Amniotic stem cell (primary cell): ENCODE data around the gene COX8A.
"Not testable (repeated sequence)": the region's sequence is repeated elsewhere in the genome, so short reads cannot be mapped to it uniquely, and the experiment has no call there.

Experiments
- DNase-seq: peaks from one replicate; lab custom pipeline; 2025; lab: John Stamatoyannopoulos, UW

COX8A gene, protein sequence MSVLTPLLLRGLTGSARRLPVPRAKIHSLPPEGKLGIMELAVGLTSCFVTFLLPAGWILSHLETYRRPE

DNA sequence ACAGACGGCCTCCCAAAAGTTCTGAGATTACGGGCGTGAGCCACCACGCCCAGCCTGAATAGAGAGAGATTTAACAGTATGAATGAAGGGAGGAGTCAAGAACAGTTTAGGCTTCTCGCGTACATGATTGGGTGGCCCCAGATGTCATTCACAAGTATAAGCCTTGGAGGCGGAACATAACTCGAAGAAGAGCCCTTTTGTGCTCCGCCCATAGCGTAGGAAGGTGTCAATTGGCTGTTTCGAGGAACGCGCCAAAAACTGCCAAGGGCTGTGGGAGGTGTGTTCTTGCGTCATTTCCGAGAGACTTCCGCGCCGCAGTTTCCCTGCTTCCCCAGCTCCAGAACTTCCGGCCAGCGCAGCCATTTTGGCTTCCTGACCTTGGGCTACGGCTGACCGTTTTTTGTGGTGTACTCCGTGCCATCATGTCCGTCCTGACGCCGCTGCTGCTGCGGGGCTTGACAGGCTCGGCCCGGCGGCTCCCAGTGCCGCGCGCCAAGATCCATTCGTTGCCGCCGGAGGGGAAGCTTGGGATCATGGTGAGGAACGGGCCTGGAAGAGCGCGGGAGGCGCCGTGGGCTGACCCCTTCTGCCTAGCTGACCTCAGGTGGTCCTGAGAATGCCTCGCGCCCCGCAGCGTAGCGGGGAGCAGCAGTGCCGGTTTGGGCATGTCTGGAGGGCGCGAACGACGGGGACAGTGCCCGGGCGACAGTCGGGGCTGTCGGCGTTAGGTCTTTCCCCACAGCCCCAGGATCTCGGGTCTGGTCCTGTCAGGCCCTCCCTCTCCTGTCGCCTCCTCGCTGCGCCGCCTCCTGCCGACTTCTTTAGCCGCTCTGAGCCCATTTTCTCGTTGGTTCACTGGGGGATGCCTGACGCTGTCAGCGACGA is at the start of gene COX8A:
Gene COX8A (plus strand): TSS at position 362 of the 885 bp plus-strand sequence. CDS start 61 bp downstream, at position 423.
- DNase-seq = peak; percentile 100

DNA sequence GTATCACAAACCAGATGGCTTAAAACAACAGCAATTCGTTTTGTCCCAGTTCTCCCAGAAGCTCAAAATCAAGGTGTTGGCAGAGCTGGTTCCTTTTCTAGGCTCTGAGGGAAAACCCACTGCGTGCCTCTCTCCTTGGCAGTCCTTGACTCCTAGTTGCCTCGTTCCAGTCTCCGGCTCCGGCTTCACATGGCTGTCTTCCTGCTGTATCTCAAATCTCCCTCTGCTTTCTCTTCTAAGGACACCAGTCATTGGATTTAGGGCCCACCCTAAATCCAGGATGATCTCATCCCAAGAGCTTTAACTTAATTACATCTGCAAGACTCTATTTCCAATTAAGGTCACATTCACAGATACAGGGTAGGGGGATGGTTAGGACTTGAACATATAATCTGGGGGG is 44.8 kb upstream of the COX8A start:
- no peak for DNase-seq

DNA sequence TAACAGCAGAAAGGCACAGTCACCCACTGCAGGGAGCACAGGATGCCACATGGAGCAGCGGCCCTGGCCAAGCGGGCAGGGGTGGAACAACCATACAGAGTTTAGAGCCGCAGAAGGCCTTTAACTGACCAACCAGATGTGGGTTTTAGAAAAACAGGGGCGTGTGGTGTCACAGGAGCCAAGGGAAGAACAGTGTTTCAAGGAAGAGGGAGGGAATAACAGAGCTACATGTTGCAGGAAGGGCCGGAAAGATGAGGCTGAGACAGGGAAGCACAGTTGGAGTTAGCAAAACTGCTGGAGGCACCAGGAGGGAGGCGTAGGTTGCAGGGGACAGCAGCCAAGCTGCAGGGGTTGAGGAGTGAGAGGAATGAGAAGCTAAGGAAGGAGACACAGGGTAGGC is 43.4 kb upstream of the COX8A start:
- no peak for DNase-seq

DNA sequence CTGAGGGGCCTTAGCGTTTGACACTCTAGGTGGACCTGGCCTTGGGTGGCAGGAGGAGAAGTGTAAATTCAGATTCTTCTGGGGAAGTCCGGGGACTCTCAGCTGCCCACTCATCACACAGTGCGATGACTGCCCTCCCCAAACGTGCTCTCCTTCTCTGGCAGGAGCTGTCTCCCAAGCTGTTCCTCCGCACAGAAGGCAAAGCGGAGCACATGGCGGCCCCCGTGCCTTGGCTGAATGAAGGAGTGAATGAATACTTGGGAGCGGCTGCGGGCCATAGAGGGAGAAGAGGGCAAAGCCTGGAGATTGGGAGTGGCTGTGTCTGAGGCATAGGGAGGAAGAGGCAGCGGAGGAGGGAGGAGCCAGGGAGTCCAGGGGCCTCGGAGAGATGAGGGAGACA is 42.5 kb upstream of the COX8A start:
- no peak for DNase-seq

DNA sequence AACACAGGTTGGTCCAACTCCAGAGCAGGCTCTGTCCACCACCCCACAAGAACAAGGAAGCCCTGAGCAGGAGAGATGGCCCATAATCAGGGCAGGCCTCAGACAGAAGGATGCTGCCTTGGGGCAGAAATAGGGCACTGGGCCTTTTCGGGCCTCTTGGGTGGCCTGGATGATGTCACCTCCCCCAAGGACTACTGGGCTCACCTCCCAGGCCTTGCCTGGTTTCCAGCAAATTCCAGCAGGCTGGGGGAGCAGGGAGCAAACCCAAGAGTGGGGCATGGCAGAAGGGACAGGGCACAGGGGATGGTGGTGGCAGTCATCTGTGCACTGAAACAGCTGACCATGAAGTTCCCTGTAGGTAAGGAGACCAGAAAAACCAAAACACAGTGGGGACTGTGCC is 41.0 kb upstream of the COX8A start:
- no peak for DNase-seq

DNA sequence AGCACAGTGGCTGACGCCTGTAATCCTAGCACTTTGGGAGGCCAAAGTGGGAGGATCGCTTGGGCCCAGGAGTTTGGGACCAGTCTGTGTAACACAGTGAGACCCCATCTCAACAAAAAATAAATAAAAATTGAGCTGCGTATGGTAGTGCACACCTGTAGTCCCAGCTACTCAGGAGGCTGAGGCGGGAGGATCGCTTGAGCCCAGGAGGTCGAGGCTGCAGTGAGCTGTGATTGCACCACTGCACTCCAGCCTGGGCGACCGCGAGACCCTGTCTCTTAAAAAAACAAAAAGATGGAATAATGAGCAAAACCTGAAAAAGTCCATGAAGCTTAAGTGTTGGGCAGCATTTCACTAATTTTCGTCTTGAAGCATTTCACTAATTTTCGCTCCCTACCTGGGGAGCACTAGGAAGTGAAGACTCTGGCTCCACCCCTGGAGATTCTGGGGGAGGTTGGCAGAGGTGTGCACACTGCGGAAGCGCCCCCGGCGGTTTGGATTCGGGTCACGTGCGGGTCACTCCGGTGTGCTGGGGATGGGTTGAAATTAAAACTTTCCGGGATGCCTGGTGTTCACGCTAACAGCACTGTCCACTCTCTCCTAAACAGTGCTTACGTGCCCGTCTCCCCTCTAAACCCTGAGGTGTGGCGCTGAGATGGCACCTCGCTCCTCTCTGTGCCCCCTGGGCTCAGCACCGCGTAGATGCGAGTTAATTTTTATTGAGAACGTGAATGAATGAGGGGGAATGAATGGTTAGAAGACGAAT is 36.5 kb upstream of the COX8A start:
- DNase-seq = no peak

DNA sequence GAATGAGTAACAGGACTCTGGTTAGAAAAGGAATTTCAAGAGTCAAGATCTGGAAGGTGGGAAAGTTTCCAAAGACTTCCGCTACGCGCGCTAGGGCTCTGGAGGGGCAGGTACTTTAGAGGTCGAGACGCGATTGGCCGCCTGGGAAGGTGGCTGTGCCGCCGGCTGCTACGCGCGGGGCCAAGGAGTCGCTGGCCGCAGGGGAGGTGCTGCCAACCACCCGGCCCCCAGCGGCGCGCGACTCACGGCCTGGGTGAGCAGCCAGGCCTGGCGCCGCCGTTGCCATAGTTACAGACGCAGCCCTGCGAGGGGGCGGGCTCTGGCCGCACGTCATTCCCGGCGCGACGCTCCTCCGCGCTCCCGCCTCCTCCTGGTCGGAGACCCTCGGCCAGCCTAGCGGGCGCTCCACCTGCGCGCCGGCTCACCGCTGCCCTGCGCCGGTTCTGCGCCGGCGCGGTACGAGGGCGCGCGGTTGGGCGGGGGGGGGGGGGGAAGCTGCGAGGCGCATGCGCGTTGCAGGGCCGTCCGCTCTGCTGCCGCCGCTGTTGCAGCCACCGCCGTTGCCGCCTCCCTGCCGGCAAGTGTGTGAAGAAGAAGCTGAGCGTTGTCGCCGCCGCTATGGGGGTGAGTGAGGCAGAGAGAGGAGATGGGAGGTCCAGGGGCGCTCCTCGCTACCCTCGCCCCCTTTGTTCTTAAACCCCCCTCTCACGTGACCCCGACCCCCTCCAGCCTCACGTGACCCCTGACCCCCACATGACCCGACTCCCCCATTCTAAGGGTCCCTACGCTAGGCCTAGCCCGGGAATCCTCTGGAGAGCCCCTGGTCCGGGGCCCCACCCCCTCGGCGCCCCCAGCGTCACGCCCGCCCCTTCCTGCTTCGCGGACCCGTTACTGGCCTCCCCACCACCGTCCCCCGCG is 35.7 kb upstream of the COX8A start, which contains the start of gene NAA40:
Gene NAA40 (plus strand): TSS at position 524 of the 918 bp plus-strand sequence. CDS start 95 bp downstream, at position 619.
- peak; percentile 77 for DNase-seq

DNA sequence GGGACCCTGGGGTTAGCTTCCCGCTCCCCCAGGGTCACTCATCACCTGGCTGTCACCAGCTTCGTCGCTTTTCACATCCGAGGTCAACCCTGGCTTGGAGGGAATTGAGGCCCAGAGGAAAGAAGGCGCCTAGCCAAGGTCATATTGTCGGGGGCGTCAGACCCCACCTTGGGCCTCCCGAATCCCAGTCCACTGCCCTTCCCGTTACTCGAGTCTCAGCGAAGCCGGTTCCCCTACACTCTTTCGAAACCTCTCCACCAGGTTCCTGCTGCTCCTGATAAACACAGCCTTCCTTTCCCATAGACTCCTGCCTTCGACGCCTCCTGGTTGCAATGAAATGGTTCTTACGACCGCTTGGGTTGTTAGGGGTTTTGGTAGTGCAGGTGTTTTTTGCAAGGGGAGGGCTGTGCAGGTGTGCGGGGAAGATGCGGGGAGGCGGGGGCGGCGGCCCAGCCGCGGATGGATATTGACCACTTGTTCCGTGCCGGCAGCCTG is 35.0 kb upstream of the COX8A start:
- DNase-seq = no peak

DNA sequence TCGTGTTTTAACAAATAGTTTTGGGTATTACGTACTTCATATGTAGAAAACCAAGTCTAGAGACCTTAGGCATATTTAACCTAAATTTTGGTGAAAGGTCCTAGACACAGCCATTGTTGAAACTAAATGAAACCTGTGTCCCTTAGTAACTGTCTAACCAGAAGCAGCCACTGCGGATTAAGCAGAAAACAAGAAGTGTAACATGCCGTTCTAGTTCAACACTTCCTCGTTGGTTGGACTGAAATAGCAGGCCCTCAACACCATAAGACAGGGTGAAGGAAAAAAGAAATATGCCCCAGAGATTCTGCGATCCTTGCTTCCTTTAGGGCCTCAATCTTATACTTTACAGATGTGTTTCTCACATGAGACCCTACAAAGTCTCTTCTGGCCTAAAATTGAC is 33.6 kb upstream of the COX8A start:
- DNase-seq = no peak

DNA sequence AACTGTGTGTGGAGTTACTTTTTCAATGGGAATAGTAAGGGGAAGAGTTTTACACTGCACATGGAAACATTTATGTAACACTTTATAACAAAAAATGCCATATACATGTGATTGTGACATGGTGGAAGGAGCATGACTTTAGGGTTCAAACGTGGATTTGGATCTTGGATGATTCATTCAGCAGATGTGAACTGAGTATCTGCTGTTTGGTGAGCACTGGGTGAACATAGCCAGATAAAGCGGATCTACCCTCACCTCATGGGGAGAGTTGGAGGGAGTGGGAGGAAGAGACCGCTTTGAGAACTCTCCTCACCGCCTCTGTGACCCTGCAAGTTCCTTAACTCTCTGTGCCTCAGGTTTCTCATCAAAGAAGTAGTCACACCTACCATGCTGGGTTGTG is 32.5 kb upstream of the COX8A start:
- DNase-seq = no peak

DNA sequence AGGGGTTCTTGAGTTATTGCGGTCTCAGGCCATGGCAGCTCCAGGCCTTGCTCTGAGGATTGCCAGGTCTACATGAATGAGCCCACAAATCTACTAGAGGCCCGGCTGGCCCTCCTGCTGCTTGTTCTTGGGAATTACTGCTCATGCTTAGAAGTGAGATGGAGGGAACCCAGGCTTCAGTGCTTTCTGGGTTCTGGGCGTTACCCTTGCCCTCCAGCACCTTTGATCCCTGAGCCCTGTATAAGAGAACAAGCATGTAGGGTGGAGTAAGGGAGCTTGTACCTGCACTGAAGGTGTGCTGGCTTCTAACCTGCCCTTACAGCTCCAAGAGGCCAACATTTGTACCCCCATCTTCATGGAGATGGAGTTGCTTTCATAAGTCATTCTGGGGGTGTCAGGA is 31.6 kb upstream of the COX8A start:
- no peak for DNase-seq

DNA sequence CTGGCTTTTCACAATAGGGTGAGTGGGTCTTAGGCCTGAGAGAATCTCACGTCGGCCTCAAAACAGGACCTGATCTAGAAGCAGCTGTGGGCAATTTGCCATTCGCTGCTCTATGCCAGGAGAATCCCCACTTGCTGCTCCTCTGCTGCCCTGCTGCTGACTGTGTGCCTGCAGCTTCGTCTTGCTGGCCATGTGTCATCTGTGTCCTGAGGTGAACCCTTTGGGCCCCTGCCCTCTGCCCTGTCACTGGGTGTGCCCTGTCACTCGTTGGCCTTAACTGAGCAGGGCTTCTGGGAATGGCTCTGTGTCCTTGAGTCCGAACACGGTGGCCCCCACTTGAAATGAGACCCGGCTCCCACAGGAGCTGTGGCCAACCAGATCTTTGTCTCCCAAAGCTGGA is 29.4 kb upstream of the COX8A start:
- DNase-seq = no peak

DNA sequence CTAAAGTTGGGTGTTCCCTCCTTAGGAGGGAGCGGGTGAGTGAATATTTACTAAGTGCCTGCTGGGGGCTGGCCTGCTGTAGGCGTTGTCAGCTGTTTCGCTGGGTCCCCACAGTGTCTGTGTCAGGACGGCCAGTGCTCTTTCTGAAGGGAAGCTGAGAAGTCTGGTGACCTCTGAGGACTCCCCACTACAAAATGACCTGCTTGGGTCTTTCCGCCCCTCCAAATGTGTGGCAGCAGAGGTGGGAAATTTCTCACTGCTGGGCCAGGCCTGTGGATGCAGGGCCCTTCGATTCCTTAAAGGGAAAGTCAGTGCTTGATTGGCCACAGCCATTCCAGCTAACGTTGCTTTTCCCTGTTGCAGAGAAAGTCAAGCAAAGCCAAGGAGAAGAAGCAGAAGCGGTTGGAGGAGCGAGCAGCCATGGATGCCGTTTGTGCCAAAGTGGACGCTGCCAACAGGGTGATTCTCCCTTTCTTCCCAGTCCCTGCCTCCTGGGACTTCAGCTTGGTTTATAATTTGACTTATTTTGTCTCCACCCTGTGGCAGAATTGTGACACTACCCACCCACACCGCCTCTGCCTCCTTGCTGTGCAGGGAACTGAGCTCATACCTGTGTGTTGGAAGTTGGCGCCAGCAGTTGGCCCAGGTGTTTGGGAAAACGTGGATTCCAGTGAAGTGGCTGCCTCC is 28.8 kb upstream of the COX8A start:
- no peak for DNase-seq

DNA sequence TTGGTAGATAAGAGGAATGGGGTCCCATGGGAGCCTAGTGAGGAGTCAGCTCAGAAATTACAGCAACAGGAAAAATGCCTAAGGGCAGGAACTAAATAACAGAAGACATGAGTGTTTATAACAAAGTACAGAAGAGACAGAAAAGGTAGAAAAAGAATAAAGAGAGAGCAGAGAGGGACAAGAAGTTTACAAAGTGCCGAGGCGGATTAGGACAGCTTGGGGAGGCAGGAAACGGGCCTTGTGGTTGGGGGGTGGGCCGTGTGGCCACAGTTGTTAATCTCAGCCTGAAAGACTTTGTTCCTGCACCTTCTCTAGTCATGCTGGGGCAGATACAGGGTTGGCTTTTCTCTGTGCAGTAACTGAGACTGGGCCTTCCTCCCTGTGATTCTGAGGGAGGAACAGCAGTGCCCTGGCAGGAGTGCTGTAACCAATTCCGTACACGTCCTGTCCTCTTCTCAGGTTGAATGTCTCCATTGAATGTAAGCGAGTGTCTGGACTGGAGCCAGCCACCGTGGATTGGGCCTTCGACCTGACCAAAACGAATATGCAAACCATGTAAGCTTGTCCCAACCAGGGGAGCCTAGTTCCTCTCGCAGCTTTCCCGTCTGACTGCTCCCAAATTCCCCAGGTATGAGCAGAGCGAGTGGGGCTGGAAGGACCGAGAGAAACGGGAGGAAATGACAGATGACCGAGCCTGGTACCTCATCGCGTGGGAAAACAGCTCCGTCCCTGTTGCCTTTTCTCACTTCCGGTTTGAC is 22.5 kb upstream of the COX8A start:
- no peak for DNase-seq

DNA sequence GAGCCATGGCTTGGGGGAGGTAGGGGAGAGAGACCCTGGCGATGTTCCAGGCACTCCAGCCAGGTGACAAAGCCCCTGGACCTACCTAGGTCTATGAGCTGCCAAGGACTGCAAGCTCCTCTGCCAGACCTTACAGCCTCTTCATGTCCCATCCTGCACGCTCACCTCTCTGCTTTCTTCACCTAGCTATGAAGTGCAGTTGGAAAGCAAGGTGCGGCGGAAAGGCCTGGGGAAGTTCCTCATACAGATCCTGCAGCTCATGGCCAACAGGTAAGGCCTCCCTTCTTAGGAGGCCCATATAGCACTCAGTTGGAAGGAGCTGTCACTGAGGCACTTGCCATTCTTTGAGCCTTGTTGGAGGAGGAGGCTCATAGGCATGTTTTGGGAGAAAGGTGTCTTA is 21.9 kb upstream of the COX8A start:
- DNase-seq = no peak

DNA sequence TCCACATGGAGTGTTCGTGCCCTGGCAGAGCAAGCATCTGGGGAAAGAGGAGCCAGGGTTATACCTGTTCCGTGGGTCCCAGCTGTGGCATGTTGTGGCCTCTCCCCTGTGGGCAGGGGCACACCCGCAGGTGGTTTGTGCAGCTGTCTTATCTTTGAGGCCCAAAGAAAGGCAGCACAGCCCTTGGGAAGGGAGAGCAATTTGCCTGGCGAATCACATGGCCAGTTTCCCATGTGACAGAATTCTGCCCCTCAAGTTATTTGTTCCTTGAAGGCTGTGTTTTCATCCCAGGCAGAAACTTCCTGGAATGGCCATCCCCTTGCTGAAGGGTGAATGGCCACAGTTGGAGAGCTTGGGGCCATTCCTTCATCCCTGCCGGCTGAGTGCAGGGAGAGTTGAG is 16.4 kb upstream of the COX8A start:
- DNase-seq = no peak

DNA sequence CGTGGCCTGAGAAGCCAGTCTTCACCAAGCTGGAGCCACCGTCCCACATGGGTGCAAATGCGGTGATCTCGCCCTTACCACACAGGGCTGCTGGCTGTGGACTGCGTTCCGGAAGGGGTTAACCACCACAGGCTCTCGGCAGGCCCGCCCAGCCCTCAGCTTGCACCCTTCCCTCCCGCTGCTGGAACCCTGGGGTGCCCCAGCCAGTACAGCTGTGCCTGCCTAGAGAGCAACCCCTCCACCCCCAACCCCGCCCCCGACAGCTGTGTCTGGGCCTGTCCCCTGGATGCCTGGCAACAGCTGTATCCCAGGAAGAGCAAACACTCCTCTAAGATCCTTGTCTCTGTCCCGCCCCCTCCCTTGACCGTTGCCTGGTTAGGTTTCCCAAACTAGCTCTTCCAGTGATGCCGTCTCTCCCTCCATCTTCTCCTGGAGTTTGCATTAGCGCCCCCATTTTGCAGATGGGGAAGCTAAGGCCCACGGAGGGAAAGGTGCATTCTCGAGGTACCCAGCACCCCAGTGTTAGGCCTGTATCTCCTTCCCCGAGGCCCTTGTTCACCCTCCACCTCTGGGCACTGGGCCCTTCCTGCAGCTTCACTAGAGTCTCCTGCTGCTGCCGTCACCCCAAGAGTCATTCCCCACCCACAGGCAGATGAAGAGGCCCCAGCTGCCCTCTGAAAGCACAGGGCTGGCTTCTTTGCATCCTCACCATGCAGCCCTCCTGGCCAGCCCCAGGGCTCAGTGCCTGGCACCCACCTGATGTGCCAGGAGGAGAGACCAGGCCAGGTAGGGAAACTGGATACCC is 12.6 kb upstream of the COX8A start:
- no peak for DNase-seq

DNA sequence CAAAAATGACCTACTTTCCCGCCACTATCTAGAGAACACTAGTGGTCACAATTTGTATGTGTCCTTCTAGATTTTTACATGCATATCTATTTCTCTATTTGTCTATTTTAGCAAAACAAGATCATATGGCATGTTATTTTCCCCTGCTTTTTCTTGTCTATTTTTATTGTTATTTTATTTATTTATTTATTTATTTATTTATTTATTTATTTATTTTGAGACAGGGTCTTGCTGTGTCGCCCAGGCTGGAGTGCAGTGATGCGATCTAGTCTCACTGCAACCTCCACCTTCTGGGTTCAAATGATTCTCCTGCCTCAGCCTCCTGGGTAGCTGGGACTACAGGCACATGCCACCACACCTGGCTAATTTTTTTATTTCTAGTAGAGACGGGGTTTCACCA is 10.5 kb upstream of the COX8A start:
- not testable (repeated sequence) for DNase-seq

DNA sequence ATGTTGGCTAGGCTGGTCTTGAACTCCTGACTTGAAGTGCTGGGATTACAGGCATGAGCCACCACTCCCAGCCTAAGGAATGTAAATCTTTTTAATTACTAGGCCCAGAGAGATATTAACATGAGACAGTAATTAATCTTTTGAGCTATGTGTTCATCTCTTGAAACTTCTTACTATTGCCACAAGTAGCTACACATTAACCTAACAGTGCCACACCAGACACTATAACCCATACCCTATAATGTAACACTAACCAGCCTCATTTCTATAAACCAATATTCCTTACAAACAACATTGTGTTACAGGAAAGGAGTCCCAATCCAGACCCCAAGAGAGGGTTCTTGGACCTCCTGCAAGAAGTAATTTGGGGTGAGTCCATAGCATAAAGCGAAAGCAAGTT is 8.0 kb upstream of the COX8A start:
- no peak for DNase-seq

DNA sequence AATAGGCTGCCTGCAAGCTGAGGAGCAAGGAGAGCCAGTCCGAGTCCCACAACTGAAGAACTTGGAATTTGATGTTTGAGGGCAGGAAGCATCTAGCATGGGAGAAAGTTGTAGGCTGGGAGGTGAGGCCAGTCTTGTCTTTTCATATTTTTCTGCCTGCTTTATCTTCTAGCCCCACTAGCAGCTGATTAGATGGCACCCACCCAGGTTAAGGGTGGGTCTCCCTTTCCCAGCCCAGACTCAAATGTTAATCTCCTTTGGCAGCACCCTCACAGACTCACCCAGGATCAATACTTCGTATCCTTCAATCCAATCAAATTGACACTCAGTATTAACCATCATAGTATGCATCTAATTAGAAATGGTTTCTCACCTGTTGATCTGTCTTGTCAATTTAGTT is 5.0 kb upstream of the COX8A start:
- DNase-seq = no peak
